Retinal pigment epithelial cell (primary cell): Measurements from ENCODE around the gene STXBP6.

Experiments
- DNase-seq: peaks from one replicate; pipeline ENCODE4 v3.0.0-alpha.2; 2010; ENCODE audit warnings: low read depth
- H3K4me3 ChIP-seq: 2 replicates; pipeline ENCODE4 v1.5.1; 2011; ENCODE audit warnings: mild to moderate bottlenecking, low read length, control low read depth, moderate library complexity
- TF ChIP-seq, protein P1 (sequence below): conservative IDR thresholded peaks from 2 replicates; pipeline ENCODE4 v1.5.1; 2011; ENCODE audit warnings: low read depth, low read length, control low read depth, inconsistent platforms

Gene STXBP6

GRCh38 chr14:24990050-24990449 is 59.9 kb downstream of the STXBP6 start:
- DNase-seq, result no peak
- H3K4me3 ChIP-seq, result no peak overlapping the region
- TF ChIP-seq, protein P1, sequence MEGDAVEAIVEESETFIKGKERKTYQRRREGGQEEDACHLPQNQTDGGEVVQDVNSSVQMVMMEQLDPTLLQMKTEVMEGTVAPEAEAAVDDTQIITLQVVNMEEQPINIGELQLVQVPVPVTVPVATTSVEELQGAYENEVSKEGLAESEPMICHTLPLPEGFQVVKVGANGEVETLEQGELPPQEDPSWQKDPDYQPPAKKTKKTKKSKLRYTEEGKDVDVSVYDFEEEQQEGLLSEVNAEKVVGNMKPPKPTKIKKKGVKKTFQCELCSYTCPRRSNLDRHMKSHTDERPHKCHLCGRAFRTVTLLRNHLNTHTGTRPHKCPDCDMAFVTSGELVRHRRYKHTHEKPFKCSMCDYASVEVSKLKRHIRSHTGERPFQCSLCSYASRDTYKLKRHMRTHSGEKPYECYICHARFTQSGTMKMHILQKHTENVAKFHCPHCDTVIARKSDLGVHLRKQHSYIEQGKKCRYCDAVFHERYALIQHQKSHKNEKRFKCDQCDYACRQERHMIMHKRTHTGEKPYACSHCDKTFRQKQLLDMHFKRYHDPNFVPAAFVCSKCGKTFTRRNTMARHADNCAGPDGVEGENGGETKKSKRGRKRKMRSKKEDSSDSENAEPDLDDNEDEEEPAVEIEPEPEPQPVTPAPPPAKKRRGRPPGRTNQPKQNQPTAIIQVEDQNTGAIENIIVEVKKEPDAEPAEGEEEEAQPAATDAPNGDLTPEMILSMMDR, result no peak

- no peak overlapping the region for H3K4me3 ChIP-seq
- TF ChIP-seq, protein P1, result no peak
- DNase-seq, result no peak
Measured at GRCh38 chr14:24988760-24989159, 61.2 kb downstream of the STXBP6 start.

DNA sequence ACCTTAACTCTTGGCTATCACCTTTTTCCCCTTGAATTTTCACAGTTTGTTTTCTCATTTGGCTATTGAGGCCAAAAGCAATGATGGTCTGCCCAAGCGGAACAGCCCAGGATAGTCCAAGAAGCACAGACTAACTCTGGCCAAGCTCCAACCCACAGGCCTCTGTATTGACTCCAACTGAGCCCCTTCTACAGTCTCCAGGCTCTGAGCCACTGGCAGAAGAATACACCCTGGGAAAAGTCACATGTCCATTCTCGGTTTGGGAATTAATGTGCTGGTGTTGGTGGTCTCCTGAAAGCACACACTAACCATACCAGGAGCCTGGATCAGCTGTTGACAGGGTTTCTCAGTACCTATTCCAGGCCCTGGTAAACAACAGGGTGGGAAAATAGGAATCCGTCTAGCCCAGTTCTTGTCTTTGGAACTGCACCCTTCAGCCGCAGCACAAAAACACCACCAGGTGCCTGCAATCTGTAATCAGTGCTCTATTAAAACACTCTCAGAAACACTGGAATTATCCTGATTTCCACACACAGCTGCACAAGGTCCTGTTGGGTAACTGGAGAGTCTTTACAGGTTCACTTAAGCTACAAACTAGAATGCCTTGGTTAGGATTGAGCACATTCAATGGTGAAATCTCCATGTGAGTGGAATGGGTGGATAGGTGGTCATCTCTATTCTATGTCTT is 63.6 kb downstream of the STXBP6 start:
- DNase-seq, result no peak
- no peak overlapping the region for H3K4me3 ChIP-seq
- TF ChIP-seq, protein P1, result no peak

DNA sequence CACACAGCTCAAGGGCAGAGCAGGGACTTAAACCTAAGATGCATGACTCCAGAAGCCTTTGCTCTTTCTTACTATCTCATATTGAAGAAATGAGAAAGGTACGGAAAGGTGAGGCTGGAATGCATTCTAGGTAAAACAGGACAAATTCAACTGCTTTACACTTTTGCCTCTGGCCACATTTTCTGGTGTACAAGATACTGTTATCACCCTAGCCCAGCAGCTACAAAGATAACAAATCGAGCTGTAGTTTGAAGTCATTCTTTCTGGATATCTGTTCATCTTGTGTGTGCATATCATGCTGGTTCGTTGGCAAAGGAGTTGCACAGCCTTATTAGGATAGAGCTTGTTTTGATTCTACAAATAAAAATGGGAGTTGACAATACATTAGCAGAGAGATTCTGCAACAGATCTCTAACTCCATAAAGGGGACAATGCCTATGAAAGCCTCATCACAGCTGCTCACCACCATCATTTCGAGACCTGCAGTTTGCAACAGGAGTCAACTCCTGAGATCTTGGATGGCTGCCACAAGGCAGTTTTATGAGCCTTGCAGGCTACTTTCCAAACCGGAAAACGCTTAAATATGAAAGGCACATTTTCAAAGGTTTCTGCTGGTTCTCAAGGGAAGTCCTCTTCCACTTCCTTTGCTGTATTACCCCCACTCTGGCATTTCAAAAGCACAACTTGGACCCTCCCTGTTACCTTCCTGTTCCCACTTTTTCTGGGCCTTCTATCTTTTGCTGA is 64.9 kb downstream of the STXBP6 start:
- no peak overlapping the region for H3K4me3 ChIP-seq
- DNase-seq, result no peak
- TF ChIP-seq, protein P1, result no peak

- TF ChIP-seq, protein P1, result no peak
- no peak for DNase-seq
Measured at GRCh38 chr14:24982472-24983155, 67.3 kb downstream of the STXBP6 start.

GRCh38 chr14:24979725-24980239 is 70.2 kb downstream of the STXBP6 start:
- DNase-seq, result no peak
- no peak overlapping the region for H3K4me3 ChIP-seq
- TF ChIP-seq, protein P1, result no peak

More at GRCh38 chr14:24982472-24983155, 67.3 kb downstream of the STXBP6 start:
- no peak overlapping the region for H3K4me3 ChIP-seq
